RWPE2 (cell line): ENCODE results near the gene WFDC2.
A peak's percentile ranks its signal among the peaks of the same experiment; 100 is the strongest.

Experiments used
- ATAC-seq: fragments of 200-7000 bp; cut with Tn5 transposase; 3 replicates; pipeline ENCODE4 v1.9.1; 2021; ENCODE audit warnings: low read depth
- DNase-seq: peaks from one replicate; pipeline ENCODE4 v3.0.0-alpha.2; 2020; ENCODE audit warnings: low spot score
- H3K27ac ChIP-seq: fragments of 450-650 bp; 2 replicates; pipeline ENCODE4 v1.5.1; 2017; ENCODE audit warnings: mild to moderate bottlenecking; ENCODE audit not compliant: poor library complexity, severe bottlenecking
- H3K27me3 ChIP-seq: fragments of 250-450 bp; sonication (Bioruptor Pico); 2 replicates; pipeline ENCODE4 v1.5.1; 2021; ENCODE audit warnings: mild to moderate bottlenecking, moderate library complexity; ENCODE audit not compliant: insufficient read depth, poor library complexity, severe bottlenecking
- H3K36me3 ChIP-seq: fragments of 250-450 bp; sonication (Bioruptor Pico); 2 replicates; pipeline ENCODE4 v1.5.1; 2020; ENCODE audit warnings: low read depth, mild to moderate bottlenecking, moderate library complexity
- H3K4me1 ChIP-seq: fragments of 250-450 bp; sonication (Bioruptor Pico); 2 replicates; pipeline ENCODE4 v1.5.1; 2021; ENCODE audit warnings: mild to moderate bottlenecking, moderate library complexity; ENCODE audit not compliant: insufficient read depth, poor library complexity, severe bottlenecking
- H3K4me3 ChIP-seq: fragments of 250-450 bp; sonication (Bioruptor Pico); 2 replicates; pipeline ENCODE4 v1.5.1; 2021; ENCODE audit warnings: mild to moderate bottlenecking, moderate library complexity; ENCODE audit not compliant: severe bottlenecking
- H3K9me3 ChIP-seq: fragments of 250-450 bp; sonication (Bioruptor Pico); 2 replicates; pipeline ENCODE4 v1.5.1; 2021; ENCODE audit warnings: mild to moderate bottlenecking, moderate library complexity; ENCODE audit not compliant: severe bottlenecking
- TF ChIP-seq, protein P1 (sequence below): fragments of 450-650 bp; IDR thresholded peaks from one replicate; pipeline ENCODE4 v1.5.1; 2017; ENCODE audit warnings: mild to moderate bottlenecking, moderate library complexity; ENCODE audit not compliant: poor library complexity, severe bottlenecking

WFDC2 gene

DNA sequence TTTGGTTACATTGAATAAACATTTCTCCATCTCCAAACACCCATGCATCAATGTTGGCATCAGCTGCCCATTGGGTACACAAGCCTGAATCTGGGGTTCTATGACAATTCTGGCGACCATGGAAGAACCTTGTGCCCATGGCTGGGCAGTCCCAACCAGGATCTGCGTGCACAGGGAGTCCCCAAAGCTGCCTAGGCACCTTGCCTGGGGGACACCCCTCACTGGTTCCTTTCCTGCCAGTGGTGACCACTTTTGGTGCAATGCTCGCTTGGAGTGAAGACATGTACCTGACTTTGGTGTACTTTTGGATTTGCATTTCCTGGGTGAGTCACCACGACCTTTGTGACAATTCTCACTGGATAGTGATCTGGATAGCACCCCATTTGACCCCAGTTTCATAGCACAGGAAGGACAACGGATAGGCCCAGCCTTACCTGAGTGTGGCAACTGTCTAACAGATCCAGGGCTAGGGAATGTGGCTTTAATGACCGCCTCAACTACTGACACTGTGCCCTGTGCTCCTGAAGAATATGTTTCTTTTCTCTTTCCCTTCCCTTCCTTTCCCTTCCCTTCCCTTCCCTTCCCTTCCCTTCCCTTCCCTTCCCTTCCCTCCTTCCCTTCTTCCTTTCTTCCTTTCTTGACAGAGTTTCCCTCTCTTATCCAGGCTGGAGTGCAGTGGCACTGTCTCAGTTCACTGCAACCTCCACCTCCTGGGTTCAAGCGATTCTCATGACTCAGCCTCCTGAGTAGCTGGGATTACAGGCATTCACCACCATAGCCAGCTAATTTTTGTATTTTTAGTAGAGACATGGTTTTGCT lies 38.7 kb downstream of the WFDC2 start:
- DNase-seq (no peak), ATAC-seq (no peak)
- peaks cover 14% of the 10 kb centered on the region for H3K4me1 ChIP-seq
- no peaks in the 10 kb centered on the region for H3K36me3 ChIP-seq
- TF ChIP-seq, protein P1, sequence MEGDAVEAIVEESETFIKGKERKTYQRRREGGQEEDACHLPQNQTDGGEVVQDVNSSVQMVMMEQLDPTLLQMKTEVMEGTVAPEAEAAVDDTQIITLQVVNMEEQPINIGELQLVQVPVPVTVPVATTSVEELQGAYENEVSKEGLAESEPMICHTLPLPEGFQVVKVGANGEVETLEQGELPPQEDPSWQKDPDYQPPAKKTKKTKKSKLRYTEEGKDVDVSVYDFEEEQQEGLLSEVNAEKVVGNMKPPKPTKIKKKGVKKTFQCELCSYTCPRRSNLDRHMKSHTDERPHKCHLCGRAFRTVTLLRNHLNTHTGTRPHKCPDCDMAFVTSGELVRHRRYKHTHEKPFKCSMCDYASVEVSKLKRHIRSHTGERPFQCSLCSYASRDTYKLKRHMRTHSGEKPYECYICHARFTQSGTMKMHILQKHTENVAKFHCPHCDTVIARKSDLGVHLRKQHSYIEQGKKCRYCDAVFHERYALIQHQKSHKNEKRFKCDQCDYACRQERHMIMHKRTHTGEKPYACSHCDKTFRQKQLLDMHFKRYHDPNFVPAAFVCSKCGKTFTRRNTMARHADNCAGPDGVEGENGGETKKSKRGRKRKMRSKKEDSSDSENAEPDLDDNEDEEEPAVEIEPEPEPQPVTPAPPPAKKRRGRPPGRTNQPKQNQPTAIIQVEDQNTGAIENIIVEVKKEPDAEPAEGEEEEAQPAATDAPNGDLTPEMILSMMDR, result no peak
- H3K4me3 ChIP-seq, result no peak overlapping the region
- no peaks in the 10 kb centered on the region for H3K27me3 ChIP-seq
- no peak overlapping the region for H3K27ac ChIP-seq
- H3K9me3 ChIP-seq, result no peaks in the 10 kb centered on the region

DNA sequence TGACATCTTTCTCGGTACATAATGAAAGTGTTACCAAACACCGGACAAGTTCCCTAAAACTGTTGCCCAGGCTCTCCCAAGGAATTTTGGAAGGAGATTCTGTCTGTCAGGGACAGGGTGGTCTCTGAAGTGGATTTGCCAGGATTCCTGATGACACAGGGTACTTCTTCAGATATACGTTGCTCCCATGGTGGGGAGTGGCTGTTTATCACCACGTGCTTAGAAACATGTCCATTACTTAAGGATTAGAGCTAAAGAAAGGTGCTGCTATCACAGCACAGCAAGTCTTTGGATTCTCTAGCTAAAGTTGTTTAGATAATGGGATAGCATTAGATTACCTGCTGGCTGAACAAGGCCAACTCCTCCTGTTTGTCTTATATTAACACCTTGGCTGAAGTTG lies 39.5 kb downstream of the WFDC2 start:
- ATAC-seq, result no peak
- Histone ChIP-seq H3K4me1 (peaks cover 14% of the 10 kb centered on the region), H3K27me3 (no peaks in the 10 kb centered on the region), H3K27ac (no peak overlapping the region), H3K36me3 (no peaks in the 10 kb centered on the region), H3K9me3 (no peaks in the 10 kb centered on the region), H3K4me3 (no peak overlapping the region)
- DNase-seq, result no peak
- TF ChIP-seq, protein P1, result no peak

DNA sequence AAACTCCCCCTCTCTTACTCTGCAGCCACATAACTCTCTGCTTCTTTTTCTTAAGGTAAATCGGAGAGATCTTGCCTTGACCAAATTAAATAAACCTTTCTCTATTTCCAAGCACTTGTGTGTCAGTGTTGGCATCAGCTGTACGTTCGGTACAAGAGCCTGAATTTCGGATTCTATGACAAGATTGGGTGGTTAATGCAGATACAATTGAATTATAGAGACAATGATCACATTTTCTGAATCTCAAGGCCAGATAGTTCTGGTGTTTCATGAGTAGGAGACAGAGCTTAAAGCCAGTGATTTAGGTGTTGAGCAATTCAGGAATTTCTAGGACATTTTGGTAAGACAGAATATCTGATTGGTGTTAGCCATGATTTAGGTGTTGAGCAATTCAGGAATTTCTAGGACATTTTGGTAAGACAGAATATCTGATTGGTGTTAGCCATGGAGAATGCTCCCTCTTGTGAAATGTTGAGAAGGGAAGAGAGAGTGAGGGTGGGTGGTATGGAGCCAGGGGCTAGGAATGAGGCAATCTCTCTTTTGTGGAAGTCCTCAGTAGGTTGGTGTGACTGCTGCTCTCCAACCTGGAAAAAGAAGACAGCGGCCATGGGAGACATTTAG lies 40.8 kb downstream of the WFDC2 start:
- Histone ChIP-seq H3K9me3 (no peaks in the 10 kb centered on the region), H3K27ac (no peak overlapping the region), H3K36me3 (no peaks in the 10 kb centered on the region), H3K4me1 (peaks cover 14% of the 10 kb centered on the region), H3K27me3 (no peaks in the 10 kb centered on the region), H3K4me3 (no peak overlapping the region)
- DNase-seq (no peak), ATAC-seq (peak; percentile 10; the same call in 1 of the 3 replicates)
- TF ChIP-seq, protein P1, result no peak

DNA sequence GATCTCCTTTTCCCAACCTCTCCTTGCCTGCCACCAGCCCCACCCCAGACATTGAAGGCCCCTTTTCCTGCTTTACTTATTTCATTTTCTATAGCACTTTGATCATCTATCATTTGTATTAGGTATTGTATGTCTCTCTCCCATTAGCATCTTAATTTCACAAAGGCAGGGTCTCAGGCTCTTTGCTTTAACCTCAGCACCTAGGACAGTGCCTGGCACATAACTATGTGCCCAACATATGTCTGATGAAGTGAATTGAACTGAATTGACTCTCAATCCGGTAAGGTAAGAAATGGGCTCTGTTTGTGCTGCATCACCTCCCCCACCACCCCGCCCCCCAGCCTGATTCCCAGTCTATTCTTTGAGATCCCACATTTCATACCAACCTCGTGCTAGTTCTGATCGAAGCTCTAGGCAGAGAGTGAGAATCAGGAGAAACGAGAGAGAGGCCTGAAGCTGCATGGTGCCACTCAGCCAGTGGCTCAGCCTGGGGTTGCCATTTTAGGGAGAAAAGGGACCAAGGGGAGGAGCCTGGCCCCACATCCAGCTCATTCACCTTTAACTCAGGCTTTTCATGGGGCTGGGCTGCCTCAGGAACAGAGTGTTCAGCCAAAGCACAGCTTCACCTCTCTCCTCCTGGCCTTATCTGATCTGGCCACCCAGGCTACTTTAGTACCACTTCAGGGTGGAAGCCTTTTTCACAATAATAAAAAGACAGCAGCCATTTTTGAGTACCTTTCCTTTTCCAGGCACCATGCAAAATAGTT lies 45.8 kb downstream of the WFDC2 start, which contains the start of gene SPINT3:
Gene SPINT3, minus strand, starts transcription at position 476 of the 767 bp plus-strand sequence. Its CDS starts 14 bp downstream, at position 462.
- Histone ChIP-seq H3K4me3 (no peak within 1 kb of the TSS), H3K4me1 (peaks cover 11% of the 10 kb centered on the region), H3K27ac (no peak within 1 kb of the TSS), H3K27me3 (no peaks in the 10 kb centered on the region), H3K9me3 (no peaks in the 10 kb centered on the region), H3K36me3 (no peaks in the 10 kb centered on the region)
- ATAC-seq, result no peak
- TF ChIP-seq, protein P1, result no peak
- DNase-seq, result no peak
